ENCODE results near the gene NLGN4X.
"Not testable (repeated sequence)": the region's sequence is repeated elsewhere in the genome, so short reads cannot be mapped to it uniquely, and the experiment has no call there.

NLGN4X gene

DNA sequence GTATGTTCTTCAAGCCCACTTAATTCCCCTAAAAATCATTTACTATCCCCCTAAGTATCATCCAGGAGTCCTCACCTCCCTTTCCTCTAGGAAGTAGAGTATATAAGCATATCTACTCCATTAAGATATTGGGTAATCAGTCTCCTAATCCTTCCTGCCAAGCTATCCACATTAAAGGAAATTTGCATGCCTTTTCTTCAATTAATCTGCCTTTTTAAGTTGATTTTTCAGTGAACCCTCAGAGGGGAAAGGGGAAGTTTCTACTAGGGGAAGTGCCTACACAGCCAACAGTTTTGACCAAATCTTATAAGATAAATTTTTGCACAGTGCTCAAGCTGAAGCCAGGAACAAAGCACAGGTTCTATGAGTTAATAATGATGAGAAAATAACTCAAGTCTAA lies 222.8 kb downstream of the NLGN4X start:
- no peak for DNase-seq (ENCODE audit: low read depth in 3 of 3)

- no peak for DNase-seq (ENCODE audit: low read depth in 3 of 3)
Measured at GRCh38 chrX:6004529-6004928, 224.1 kb downstream of the NLGN4X start.

- DNase-seq (ENCODE audit: low read depth in 3 of 3) = no peak
Measured at GRCh38 chrX:6002056-6002455, 226.6 kb downstream of the NLGN4X start.

DNA sequence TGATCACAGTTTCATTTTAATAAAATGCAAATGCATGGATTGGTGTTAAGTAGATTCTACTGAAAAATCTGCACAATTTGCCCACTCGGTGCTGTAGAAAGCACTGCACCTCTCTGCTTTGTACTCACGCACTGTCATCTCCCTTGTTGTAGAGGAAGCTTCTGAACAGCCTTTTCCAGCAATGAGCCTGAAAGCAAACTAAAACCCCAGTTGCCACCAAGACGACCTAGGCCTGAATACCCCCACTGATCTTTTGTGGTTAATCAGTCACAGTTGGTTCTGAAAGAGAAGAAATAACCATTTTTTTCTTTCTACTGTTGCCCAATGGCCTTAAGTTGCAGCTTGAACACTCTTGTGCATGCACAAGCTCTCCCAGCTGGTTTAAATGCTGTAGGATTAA lies 229.8 kb downstream of the NLGN4X start:
- DNase-seq (ENCODE audit: low read depth in 3 of 3) = no peak

DNA sequence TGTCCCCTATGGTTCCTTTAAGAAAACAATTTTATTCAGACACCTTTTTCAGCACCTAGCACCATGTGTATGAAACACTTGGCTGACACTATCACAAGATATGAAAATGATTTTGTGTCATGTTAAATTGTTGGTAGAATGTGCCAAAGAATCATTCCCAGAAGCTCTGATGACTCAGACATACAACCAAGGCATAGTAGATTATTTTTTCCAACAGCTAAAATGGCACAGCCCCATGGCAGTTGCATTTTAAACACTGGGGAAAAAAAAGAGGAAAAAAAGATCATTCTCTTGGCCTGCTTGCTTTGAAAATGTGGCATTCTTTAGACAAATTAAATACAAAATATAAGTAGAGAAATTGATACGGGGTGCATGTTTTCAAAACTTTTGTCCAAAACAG lies 230.2 kb downstream of the NLGN4X start:
- no peak for DNase-seq (ENCODE audit: low read depth in 3 of 3)

- no peak for DNase-seq (ENCODE audit: low read depth in 3 of 3)
Measured at GRCh38 chrX:5991393-5991792, 237.3 kb downstream of the NLGN4X start.

GRCh38 chrX:5979338-5979737 lies 249.3 kb downstream of the NLGN4X start:
- DNase-seq (ENCODE audit: low read depth in 3 of 3) = no peak

GRCh38 chrX:5976332-5976731 lies 252.3 kb downstream of the NLGN4X start:
- DNase-seq (ENCODE audit: low read depth in 3 of 3) = no peak

GRCh38 chrX:5971300-5971699 lies 257.4 kb downstream of the NLGN4X start:
- DNase-seq (ENCODE audit: low read depth in 3 of 3) = no peak

GRCh38 chrX:5965406-5965805 lies 263.3 kb downstream of the NLGN4X start:
- no peak for DNase-seq (ENCODE audit: low read depth in 3 of 3)

DNA sequence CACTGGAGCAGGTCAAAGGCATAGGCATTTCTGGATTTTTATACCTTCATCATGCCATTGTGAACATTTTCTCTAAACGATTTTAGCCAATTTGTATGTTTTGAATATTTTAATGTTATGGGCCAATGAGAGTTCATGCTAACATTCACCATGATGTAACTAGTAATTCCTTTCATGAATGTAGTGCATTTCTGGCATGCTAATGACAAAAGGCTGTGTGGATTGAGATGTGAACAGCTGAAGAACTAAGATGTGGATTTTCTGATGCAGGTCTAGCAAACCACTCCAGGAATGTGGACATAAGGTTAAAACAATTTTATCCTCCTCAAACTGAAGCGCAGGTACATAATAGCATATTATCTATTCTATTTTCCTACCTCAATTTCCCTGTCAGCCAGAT lies 269.4 kb downstream of the NLGN4X start:
- no peak for DNase-seq (ENCODE audit: low read depth in 3 of 3)

DNA sequence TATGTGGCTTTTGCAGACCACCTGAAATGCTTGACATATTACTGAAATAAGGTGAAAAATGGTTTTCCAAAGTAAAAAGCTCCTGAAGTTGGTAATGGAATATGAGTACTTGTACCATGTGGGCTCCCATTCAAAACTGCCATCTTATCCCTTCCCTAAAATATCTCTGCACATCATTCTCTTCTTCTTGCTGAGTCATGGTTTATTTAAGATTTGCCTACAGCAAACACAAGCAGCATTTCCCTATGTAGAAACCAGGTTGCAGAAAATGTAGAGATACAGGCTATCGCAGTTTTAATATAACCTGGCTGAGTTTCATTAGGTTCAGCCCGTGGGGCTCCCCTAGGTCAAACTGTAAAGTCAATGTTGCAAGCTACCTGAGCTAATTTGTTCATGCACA lies 270.1 kb downstream of the NLGN4X start:
- no peak for DNase-seq (ENCODE audit: low read depth in 3 of 3)

GRCh38 chrX:5957506-5957905 lies 271.2 kb downstream of the NLGN4X start:
- no peak for DNase-seq (ENCODE audit: low read depth in 3 of 3)

- DNase-seq (ENCODE audit: low read depth in 3 of 3) = no peak
Measured at GRCh38 chrX:5936438-5936837, 292.2 kb downstream of the NLGN4X start.

DNA sequence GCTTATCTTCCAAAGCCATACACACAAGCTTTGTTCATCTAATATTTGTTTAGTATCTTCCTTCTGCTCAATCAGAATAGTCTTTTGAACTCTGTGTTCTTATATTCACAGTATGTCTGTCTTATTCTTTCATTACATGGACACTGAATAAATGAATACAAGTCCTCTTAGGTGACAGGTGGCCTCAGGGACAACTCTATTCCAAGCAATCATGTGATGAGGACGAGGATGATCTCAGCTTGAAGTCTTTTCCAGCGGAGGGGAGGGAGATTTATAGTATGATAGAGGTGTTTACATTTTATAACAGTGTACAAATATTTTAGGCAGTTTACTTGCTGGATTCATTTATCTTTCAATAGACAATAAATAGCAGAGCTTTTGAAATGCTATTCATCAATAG lies 300.4 kb downstream of the NLGN4X start:
- DNase-seq (ENCODE audit: low read depth in 3 of 3) = no peak

DNA sequence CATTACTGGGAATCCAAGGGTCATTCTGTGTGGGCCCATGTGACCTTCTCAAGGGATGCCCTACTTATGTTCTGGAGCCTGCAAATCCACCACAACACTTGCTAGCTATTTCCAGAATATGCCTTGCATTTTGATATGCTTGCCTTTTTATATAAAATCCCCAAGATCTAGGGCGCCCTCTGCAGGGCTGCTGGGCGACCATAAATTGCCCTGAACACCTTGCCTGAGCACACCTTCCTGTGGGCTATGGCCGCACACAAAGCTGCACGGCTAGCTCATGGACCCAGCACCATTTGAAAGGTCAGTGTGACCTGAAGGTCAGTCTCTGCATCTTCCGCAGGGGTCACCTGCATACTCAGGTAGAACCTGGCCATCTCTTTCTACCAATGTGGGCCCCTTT lies 311.7 kb downstream of the NLGN4X start:
- peak in 1 of 3 donors; percentile 0 for DNase-seq (ENCODE audit: low read depth in 3 of 3)

DNA sequence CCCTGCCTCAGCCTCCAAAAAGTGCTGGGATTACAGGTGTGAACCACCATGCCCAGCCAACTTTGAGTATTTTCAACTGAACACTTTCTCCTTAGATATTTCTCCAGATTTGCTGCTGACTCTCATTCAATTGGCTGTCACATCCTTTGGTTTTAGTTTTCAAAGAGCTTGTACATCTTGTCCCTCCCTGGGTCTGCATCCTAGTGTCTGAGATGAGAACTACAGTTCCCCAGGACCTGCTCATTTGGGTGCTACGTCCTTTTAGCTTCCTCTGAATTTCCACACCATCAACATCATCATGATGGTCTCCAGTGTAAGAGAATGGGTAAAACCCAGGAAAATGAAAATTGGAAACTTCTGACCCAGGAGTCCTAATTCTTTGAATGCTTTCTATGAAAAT lies 312.9 kb downstream of the NLGN4X start:
- DNase-seq (ENCODE audit: low read depth in 3 of 3) = no peak

GRCh38 chrX:5907207-5907606 lies 321.5 kb downstream of the NLGN4X start:
- DNase-seq (ENCODE audit: low read depth in 3 of 3) = no peak

DNA sequence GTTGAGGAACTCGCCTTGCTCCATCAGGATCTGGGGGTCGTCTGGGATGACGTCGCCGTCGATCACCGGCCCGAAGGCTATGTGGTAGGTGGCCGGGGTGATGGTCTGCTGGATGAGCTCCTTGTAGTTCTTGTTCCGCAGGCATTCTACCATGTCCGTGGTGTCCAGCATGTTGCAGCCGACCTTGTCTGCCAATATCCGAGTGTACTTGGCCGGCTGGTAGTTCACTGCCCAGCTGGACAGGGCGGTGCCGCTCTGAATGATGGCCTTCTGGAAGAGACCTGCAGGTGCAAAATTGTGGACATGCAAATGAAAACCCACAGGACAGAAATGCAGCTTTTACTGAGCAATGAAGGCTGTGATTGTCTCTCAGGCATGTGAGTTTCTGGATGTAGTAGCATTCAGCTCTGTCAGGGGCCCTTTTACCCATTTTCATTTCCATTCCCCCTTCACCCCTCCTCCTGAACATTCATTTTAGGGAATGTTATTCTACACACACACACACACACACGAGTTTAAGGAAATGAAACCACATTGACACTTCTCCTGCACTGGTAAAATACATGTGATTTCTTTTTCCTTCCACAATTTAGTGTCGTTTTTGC lies 325.0 kb downstream of the NLGN4X start:
- DNase-seq (ENCODE audit: low read depth in 3 of 3) = not testable (repeated sequence)

GRCh38 chrX:5898463-5898862 lies 330.2 kb downstream of the NLGN4X start:
- DNase-seq (ENCODE audit: low read depth in 3 of 3) = no peak

DNA sequence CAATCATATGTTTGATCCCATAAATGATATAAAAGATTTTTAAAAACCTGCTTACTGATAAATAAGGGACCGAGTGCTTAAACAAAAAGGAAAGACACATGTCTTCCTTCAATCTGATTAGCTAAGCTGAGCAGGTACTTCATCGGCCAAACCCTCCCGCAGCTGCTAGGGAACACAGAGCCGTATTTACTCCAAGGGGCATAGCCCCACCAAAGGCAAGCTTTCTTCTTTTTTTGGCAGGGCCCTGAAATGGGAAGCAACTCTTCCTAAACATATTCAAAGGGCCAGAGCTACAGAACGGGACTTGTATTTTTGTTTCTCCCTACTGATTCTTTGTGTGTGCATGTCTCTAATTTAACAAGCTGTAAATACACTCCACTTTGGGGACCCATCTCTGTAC lies 337.3 kb downstream of the NLGN4X start:
- no peak for DNase-seq (ENCODE audit: low read depth in 3 of 3)

GRCh38 chrX:5876984-5877596 lies 351.6 kb downstream of the NLGN4X start:
- DNase-seq (ENCODE audit: low read depth in 3 of 3) = no peak

- DNase-seq (ENCODE audit: low read depth in 3 of 3) = no peak
Measured at GRCh38 chrX:5870238-5870637, 358.4 kb downstream of the NLGN4X start.

DNA sequence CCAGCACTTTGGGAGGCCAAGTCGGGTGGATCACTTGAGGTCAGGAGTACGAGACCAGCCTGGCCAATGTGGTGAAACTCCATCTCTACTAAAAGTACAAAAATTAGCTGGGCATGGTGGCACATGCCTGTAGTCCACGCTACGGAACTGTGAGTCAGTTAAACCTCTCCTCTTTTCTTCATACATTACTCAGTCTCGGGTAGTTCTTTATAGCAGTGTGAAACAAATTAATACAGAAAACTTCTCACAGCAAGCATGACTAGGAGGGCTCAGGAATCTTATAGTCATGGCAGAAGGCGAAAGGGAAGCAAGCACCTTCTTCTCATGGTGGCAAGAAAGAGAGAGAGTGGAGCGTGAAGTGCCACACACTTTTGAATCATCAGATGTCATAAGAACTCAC lies 358.9 kb downstream of the NLGN4X start:
- no peak for DNase-seq (ENCODE audit: low read depth in 3 of 3)

All from stimulated activated CD4-positive, alpha-beta T cell treated with anti-CD3 and anti-CD28 coated beads, TNF-alpha, amount 100 ng/mL, for 48 hours (primary cell).